Sigmoid colon (tissue), 4 donors: ENCODE data around the gene MSANTD7.

Experiments
- CTCF ChIP-seq, 4 experiments: fragments of 450-650 bp in 3 of 4; fragments of 200-600 bp in 1 of 4; IDR thresholded peaks; one replicate each; pipeline ENCODE4 v1.5.1; 2016 to 2019; ENCODE audit warnings: antibody characterized with exemption in 4 of 4, mild to moderate bottlenecking in 3 of 4, moderate library complexity in 2 of 4
- EP300 ChIP-seq, 4 donors: sonication (generic); formaldehyde crosslinking; IDR thresholded peaks; one replicate each; pipeline ENCODE4 v1.6.1; 2017; ENCODE audit warnings: antibody characterized with exemption in 4 of 4
- POLR2A ChIP-seq, 2 donors: fragments of 450-650 bp; IDR thresholded peaks; one replicate each; pipeline ENCODE4 v1.6.1; 2016; ENCODE audit warnings: antibody characterized with exemption in 2 of 2, mild to moderate bottlenecking in 2 of 2, moderate library complexity in 2 of 2
- POLR2AphosphoS5 ChIP-seq, 4 donors: sonication (generic); formaldehyde crosslinking; IDR thresholded peaks; one replicate each; pipeline ENCODE4 v1.6.1; 2017; ENCODE audit warnings: antibody characterized with exemption in 4 of 4

- TF ChIP-seq POLR2A (IDR thresholded peaks at IDR 0.05) (no peak), CTCF (IDR thresholded peaks at IDR 0.05) (no peak), EP300 (IDR thresholded peaks at IDR 0.05) (no peak), POLR2AphosphoS5 (IDR thresholded peaks at IDR 0.05) (no peak)
Measured at GRCh38 chr10:14873090-14873760, 35.1 kb downstream of the MSANTD7 start.
